Testis (tissue), 2 donors: ENCODE data around the gene STXBP1.

ENCODE experiments used
- CTCF ChIP-seq, 3 experiments: fragments of 450-650 bp in 2 of 3; fragments of 200-600 bp in 1 of 3; sonication (generic) in 1 of 3; IDR thresholded peaks; one replicate each; pipeline ENCODE4 v1.5.1; 2016 to 2019; ENCODE audit warnings: antibody characterized with exemption in 3 of 3, mild to moderate bottlenecking in 2 of 3, moderate library complexity in 1 of 3
- POLR2A ChIP-seq: fragments of 450-650 bp; IDR thresholded peaks from one replicate; pipeline ENCODE4 v1.6.1; 2017; ENCODE audit warnings: antibody characterized with exemption, mild to moderate bottlenecking, moderate library complexity

- TF ChIP-seq CTCF (IDR thresholded peaks at IDR 0.05) (no peak), POLR2A (no peak)
Measured at GRCh38 chr9:127686461-127687393, 74.7 kb downstream of the STXBP1 start.
